HG02938 (cell line): Measurements from ENCODE around the gene CRNKL1.
A peak's percentile ranks its signal among the peaks of the same experiment; 100 is the strongest.

Experiments
- ATAC-seq: cut with Tn5 transposase; IDR thresholded peaks from one replicate; pipeline ENCODE4 v1.9.1; 2021; ENCODE audit warnings: mild to moderate bottlenecking, moderate library complexity; ENCODE audit not compliant: unreplicated experiment

CRNKL1 gene

DNA sequence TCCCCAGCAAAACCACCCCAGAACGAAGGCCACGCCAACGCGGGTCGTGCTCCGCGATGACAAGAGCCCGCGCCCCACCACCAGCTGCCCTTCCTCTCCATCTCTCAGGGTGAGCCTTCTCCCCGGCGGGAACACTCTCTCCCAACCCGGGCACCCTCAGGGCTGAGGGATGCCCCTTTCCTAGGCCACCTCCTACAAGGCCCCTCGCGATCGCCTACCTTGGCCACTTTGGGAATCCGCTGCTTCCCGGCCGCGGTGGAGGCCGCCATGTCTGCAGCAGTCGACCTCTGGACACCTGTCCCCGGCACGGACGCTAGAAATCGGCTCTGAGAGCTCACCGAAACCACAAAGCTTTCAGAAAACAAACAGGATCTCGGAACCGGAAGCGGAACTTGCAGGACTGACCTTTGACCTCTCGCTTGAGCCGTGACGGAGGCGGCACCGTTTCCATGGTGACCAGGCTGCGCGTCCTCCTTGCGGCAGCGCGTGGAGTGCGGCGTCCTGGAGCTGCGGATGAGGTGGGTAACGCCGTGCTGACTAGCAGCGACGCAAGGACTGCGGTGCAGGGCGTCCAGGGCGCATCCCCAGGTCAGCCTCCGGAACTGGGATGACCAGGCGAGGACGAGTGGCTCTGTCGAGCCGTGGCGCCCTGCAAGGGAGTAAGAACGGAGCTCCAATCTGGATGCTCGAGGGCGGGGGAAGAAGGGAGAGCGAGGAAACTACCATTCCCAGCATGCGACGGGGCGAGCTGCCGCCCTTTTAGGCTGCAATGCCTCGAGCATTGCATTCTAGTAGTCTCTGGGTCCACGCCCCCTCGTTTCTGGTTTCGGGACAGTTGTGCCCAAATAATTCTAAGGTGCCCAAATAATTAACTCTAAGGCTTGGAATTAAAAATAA lies at the start of gene CRNKL1, which contains the start of gene CFAP61:
Gene CRNKL1 (minus strand): TSS at position 393 of the 897 bp plus-strand sequence. CDS start 124 bp downstream, at position 269.
Gene CFAP61 (plus strand): TSS at position 459 of the 897 bp plus-strand sequence. CDS start 4,122 bp downstream, outside the sequence.
- ATAC-seq, result peak; percentile 87

DNA sequence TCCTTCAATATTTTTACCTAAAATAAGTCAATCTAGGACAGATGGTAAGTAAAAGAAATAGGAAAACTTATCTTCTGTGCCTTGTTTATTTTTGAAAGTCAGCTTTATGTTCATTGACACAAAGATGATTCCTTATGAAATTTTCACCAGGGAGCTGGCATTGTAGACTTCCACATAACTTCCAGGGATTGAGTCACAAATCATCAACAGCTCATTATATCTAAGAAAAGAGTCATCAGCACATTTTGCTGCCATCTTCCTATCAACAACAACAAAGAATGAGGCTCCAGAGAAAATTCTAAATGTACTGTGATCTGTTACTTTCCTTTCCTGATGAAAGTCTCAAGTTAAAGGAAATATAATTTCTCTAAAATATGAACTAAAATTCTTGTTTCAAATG lies 48.6 kb upstream of the CRNKL1 start:
- no peak for ATAC-seq

DNA sequence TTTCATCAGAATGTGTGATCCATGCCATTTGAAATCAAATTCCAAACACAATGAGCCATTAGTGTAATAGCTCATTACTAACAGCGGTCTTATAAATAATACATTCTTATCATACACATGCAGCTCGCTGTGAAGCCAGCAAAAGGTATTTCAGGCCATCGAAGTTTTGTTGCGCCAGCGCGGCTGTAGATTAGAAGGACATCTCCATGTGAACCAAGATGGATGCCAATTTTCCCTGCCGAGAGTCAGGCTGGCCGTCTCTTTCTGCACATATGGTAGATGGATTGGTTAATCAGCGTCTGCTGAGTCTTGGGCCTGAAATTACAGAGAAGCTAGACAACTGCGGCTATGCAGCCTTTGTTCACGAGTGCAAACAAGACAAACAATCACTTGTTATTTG lies 44.2 kb upstream of the CRNKL1 start:
- no peak for ATAC-seq

DNA sequence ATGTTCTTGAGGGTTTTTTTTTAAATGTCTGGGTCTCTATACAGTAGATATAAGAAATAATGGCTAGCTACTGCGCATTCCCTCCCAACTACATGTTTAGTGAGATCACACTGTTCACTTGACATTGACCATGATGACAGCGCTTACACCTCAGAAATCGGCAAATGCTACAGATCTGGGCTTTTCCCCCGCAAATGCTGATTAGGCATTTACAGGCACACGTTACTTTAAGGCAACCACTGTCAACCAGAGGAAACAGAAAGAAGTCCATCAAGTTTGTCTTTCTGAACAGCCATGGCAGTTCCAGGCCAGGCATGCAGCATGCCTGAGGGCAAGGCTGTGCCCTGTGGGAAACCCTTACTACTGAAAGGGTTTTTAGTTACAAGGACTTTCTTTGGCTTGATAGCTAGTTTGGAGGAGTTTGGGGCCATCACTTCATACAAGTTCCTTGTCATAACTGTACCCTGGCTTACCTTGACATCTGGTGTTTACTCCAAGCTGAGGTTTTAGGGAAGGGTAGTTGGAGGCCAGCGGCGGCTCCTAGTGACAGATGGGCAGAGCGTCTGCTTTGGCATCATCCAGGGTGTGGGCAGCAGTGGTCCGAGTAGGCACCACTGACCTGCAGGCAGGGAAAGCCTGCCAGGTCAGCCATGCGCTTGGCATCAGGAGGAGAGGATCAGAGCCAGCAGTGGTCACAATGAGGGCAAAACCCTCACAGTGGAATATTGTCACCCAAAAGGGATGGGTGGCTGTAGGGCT lies 43.0 kb upstream of the CRNKL1 start:
- ATAC-seq, result no peak

DNA sequence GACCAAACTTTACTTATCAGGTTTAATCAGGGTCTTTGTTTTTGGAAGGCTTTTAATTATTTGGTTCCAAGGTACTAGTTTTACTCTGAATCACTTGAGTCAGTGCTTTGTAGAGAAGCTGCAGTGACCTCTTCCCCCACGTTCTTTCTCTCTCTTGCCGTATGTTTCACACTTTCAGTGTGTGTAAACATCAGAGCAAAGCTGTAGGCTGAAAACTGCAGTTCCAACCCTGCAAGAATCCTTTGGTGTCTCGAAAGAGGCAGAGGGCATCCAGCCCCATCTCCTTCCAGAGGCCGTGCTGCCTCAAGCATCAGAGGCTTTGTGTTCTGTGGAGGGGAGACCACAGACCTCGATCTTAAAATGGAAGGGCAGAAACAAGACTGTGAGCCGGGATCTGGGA lies 42.1 kb upstream of the CRNKL1 start:
- ATAC-seq, result no peak

DNA sequence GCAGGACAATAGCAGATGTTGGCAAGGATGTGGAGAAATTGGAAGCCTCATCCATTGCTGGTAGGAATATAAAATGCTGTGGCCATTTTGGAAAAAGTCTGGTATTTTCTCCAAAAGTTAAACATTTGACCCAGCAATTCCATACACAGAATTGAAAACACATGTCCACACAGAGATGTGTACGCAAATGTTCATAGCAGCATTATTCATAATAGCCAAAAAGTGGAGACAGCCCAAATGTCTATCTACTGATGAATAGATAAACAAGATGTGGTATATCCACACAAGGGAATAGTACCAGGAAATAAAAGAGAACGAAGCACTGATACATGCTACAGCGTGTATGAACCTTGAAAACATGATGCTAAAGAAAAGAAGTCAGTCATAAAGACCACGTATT lies 40.6 kb upstream of the CRNKL1 start:
- no peak for ATAC-seq

DNA sequence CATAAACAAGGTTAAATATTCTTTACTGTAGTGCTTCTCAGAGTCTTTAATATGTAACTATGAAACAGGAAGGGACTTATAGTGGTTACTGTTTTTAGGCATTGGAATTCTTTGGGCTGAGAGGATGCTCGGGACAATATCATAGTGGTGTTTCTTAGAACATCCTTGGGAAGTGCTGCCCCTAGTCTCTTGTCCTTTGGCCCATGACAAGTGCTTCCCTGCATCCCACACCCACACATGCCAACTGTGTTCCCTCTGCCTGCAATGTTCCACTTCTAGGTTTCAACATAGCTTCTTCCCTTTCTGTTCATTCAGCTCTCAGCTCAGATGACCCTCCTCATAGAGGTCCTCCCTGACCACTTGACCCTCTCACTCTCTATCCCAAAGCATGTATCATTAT lies 37.7 kb upstream of the CRNKL1 start:
- no peak for ATAC-seq

DNA sequence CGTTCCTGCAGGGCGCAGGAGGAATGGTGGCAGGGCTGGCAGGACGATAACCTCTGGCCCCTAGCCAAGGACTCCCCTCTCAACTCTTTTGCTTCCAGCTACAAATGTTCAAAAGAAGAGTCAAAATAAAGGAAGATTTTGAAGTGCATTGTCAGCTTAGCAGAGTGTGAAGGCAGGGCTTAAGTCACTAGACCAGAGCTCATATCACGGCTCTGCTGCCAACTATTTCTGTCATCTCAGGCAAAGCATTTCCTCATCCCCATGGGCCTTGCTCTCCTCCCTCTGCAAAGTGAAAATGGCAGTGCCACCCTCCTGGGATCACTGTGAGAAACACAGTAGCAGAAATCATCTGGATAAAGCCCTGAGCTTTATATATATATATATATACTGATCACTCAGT lies 36.8 kb upstream of the CRNKL1 start:
- ATAC-seq, result no peak

DNA sequence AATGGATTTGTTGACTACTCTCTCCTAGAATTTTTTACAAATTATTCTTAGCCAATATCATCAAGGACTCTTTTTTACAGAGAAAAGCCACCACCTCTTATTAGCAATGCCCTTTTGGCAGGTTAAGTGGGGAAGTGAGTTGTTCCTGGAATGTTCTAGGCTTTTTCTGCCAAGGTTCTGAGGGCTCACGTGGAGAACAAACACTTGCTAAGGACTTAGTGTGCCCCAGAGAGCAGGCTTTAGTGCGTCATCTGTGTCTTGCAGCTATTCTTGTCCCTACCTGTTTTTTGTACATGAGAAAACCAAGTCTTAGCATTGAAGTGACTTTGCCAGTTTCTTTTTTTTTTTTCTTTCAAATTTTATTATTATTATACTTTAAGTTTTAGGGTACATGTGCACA lies 33.5 kb upstream of the CRNKL1 start:
- no peak for ATAC-seq

DNA sequence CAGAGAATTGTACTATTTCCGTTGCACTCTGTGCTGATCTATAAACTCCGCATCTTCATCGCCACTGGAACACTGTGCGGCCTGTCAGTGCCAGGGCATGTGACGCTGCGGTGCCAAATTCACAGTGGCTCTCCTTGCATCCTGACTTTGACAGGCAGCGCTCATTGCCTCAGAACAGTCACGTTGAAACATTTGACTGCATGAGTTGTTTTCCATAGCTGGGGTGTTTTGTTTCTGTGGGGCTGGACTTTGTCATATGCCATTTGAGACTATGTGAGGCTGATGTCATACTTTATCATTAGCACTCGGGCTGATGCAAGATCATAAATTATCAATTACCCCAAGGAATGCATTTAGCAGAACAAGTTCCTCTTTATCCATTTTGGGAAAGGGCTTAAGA lies 32.8 kb upstream of the CRNKL1 start:
- no peak for ATAC-seq

DNA sequence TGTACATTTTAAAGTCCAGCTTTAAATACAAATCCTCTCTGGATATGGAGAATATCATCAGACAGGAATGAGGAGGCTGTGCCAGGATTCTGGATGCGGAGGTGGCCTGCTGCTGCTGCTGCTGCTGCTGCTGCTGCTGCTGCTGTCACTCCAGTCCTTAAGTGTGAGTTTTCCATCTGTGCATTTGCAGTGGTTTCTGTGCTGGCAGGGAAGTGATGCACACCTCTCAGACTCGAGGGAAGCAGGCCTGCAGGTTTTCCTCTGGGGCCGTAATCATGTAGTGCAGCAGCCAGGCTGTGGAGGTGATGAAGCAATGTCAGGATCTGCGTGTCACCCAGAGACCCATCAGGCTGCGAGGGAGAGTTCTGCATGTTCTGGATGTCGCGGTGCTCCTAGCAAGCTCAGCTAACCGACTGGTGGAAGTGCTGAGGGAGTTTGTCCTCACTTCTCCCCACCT lies 32.1 kb upstream of the CRNKL1 start:
- ATAC-seq, result no peak

DNA sequence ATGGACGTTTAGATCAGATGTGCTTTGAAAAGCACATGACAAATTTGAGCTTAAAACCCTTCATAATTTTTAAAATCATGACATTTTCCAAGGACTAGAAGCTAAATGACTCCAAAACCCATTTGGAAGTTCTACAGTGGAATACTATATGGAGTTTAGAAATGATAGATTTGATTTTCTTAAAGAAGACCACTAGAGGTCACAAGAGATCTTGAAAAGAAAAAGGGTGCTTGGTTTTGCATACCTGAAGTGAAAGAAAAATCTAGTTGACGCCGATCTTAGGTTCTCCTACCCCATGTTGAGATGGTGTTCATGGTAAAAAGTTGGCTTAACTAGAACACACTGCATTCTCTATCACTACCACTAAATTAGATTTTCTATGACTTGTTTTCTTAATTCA lies 31.5 kb upstream of the CRNKL1 start:
- peak; percentile 61 for ATAC-seq

DNA sequence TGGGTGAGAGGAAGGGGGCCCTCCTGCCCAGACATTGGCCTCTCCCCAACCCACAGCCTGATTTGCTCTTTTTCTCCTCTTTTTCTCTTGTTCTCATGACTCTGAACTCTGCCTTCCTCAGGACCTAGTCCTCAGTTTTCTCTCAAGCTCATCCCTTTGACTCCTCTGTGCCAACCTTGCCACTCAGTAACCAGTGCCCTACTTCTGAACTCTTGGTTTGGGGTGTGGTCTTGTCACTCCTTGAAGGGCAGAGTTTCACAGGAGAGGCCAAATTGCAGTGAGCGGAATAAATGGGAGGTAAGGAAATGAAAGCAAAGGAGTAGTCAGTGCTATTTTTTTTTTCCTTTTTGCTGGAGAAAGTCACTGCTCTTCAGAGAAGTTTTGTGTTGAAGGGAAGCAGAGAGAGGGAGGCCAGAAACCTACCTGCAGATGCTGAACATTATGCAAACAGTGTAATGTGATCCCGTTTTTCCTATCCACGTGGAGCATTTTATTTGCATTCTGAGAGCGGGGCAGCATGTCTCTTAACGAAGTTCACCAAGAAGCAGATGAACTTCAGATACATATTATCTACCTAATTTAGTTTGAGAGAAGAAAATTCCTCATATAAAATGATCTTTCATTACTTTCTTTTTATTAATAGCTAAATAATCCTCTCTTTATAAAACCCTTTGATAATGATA lies 27.0 kb upstream of the CRNKL1 start:
- no peak for ATAC-seq

DNA sequence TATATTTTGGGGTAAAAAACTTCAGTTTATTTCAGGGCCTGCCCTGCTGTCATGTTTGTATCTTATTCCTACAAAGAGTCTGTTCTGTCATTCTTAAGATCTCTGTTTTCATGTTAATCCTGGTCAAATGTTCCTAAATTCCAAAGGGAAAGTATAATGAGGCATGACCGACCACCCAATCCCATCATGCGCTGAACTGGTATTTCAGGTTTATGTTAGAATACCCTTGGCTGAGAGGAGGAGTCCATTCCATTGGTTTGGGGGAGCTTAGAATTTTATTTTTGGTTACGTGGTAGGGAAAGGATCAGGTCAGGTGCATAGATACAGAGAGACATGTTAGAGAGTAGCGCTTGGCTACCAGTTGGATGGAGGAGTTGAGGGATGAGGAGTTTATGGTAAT lies 25.8 kb upstream of the CRNKL1 start:
- ATAC-seq, result no peak

DNA sequence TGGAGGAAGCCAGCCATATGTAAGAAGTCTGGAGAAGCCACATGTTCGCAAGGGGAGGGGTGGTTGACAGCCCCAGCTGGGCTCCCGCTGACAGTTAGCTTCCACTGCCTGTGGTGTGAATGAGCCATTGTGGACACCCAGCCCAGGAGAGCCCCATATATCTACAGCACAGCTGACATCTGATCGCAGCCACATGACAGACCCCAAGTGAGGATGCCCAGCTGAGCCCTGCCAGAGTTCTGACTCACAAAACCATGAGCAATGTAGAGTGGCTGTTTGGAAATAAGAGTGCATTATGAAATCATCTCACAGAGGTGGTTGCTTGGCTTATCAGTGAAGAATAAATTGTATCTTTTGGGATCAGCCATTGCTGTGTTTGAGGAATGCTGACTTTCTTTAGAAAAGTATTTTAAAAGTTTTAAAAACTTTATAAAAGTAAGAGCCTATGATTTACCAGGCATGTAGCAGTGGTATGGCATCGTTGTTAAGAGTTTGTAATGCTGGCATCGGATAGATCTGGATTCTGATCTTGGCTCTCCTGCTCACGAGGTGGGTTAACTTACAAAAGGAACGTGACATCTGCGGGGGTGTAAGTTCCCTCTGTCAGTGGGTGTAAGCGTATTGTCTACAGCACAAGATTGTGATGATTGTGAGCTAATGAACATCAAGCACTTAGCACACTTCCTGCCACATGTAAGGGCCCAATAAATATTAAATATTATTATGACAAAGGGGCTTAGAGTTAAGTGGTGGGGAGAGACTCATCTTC lies 24.2 kb upstream of the CRNKL1 start:
- no peak for ATAC-seq

DNA sequence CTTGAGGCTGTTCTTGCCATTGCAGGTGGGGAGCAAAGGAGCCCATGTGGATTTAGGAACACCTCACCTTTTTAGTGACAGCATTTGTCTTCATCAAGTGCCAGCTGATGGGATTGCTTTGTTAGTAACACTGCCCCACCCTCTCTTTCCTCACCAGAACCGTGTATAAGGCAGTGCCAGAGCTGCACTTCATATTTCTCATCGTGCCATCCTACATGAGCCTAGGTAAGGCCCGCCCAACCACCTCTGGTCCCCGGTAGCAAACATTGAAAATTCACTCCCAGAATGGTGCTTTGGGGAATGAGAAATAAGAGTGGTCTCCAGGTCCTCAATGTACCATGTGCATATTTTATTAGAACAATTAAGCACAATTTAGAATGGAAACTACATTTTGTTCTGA lies 22.8 kb upstream of the CRNKL1 start:
- ATAC-seq, result no peak

DNA sequence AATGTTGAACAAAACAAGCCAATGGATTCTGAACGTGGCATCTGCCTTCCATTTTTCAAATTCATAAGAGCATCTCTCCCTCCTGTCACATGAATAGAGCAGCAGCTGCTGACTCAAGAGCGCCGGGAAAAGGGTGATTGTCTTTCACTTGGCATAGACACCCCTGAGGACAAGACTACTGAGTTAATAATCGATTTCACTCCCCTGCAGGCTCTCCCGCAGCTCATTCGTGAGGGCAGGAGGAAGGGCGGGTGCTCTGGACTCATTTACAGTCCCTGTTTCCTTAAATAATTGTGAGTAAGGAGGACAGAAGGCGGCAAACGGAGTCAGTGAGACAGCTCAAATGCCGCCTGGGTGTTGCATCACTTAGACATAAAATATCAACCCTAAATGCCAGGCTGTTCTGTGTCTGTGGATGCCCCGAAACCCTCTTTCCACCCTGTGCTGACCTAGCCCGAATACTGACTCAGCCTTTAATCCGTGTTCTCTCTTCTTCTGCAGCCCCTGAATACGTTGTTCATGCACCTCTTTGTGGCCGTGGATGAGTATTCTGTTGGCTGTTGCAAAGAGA lies 21.6 kb upstream of the CRNKL1 start:
- no peak for ATAC-seq

DNA sequence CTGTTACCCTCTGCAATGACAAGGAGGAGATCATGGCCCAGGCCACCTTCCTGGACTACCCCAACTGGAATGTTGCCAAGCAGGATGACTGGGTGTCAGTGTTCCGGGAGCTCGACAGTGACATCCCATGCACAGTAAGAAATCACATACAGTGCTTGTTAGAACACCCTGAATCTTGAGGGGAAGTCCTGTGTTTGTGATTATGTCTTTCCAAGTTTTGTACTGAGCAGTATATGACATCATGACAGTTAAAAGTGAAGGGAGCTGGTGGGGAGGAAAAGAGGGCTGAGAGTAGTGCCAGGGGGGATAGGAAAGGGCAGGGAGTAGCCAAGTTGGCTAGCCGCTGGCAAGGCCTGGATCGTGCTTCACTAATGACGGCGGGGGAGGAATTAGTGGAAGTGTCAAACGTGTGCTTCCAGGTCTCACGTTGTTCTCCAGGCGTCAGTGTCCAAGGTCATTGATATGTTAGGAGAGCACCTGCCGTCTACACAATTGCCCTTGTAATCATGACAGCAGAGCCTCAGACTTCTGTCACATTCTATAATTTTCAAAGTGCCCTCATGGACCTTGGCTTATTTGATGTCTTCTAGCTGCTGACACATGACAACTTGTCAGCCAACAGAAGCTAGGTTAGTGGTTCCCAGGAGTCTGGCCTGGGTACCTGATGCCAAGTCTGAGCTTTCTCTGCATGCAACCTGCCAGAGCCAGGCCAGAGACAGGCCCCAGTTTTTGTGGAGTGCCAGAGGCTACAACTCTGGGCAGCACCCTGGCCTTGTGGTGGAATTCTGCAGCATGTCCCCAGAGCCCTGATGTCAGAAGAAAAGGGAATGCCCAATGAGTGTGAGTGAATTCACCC lies 18.8 kb upstream of the CRNKL1 start:
- no peak for ATAC-seq

DNA sequence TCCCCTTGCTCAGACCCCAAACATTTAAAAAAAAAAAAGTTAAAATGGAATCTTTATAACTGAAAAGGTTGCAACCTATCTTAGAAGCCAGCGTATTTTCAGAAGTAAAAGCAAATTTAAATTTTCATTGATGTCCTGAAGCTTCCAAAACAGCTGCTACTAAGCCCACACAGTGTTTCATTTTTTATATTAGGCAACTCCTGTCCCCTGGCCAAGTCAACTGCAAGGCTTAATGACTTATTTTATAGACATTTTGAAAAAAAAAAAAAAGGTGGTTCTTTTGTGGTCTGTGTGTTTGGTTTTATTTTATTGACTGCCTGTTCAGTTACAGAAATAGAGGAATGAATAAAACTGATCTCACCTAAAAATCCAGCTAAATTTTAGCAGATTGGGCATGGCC lies 13.1 kb upstream of the CRNKL1 start:
- ATAC-seq, result no peak
